ENCODE data around the gene ZP1. TPM values are rescaled to one million over a fixed set of nuclear protein-coding genes. Genes with fewer than 3 reads are reported as not detected.
A peak's percentile ranks its signal among the peaks of the same experiment; 100 is the strongest.

Gene ZP1
- polyA plus RNA-seq, 12 donors = 0.11 to 0.24 (median 0.15) TPM; not detected in 9

GRCh38 chr11:60924110-60924905 lies 57.0 kb downstream of the ZP1 start, which contains the start of gene TMEM132A:
TSS of gene TMEM132A (plus strand) at chr11:60924460. CDS start at chr11:60924634, 174 bp downstream.
- DNase-seq = peak; percentile 76

Other genes with a start within 250 kb of the ZP1 start
- gene MS4A8, start 167.9 kb upstream of the ZP1 start, polyA plus RNA-seq (ENCODE audit: insufficient read length in 12 of 12) = 10 to 100 TPM in 1 of 12 donors, 1 to 10 TPM in 9, not detected in 2; 3.6 to 12.1 (median 5.7) TPM
- gene MS4A18, start 142.8 kb upstream of the ZP1 start, polyA plus RNA-seq (ENCODE audit: insufficient read length in 12 of 12) = not detected
- gene MS4A15, start 110.7 kb upstream of the ZP1 start, polyA plus RNA-seq (ENCODE audit: insufficient read length in 12 of 12) = not detected
- not detected for gene MS4A10, start 82.2 kb upstream of the ZP1 start, polyA plus RNA-seq (ENCODE audit: insufficient read length in 12 of 12)
- gene CCDC86, start 25.4 kb upstream of the ZP1 start, polyA plus RNA-seq (ENCODE audit: insufficient read length in 12 of 12) = 10 to 100 TPM in 11 of 12 donors, not detected in 1; 13.7 to 24.7 (median 17.4) TPM
- gene PTGDR2, start 11.6 kb upstream of the ZP1 start, polyA plus RNA-seq (ENCODE audit: insufficient read length in 12 of 12) = 1 to 10 TPM in 2 of 12 donors, under 1 TPM in 8, not detected in 2; 0.64 to 1.2 (median 0.76) TPM
- gene PRPF19, start 39.0 kb downstream of the ZP1 start, polyA plus RNA-seq (ENCODE audit: insufficient read length in 12 of 12) = 10 to 100 TPM in 11 of 12 donors, not detected in 1; 53.4 to 83.9 (median 64.8) TPM
- 100 to 1,000 TPM in 5 of 12 donors, 10 to 100 TPM in 6, not detected in 1; 80.2 to 123 (median 97.2) TPM for gene TMEM109, start 46.6 kb downstream of the ZP1 start, polyA plus RNA-seq (ENCODE audit: insufficient read length in 12 of 12)
- gene TMEM132A, start 56.9 kb downstream of the ZP1 start, polyA plus RNA-seq (ENCODE audit: insufficient read length in 12 of 12) = 10 to 100 TPM in 11 of 12 donors, not detected in 1; 21.7 to 52.2 (median 35.2) TPM
- 10 to 100 TPM in 11 of 12 donors, not detected in 1; 14.1 to 49.0 (median 21.4) TPM for gene SLC15A3, start 84.6 kb downstream of the ZP1 start, polyA plus RNA-seq (ENCODE audit: insufficient read length in 12 of 12)
- 1 to 10 TPM in 2 of 12 donors, under 1 TPM in 8, not detected in 2; 0.33 to 2.1 (median 0.81) TPM for gene CD6, start 104.1 kb downstream of the ZP1 start, polyA plus RNA-seq (ENCODE audit: insufficient read length in 12 of 12)
- gene CD5, start 234.9 kb downstream of the ZP1 start, polyA plus RNA-seq (ENCODE audit: insufficient read length in 12 of 12) = 1 to 10 TPM in 1 of 12 donors, under 1 TPM in 7, not detected in 4; 0.05 to 1.7 (median 0.11) TPM

All from muscle of arm (tissue), 12 donors.